Measurements from ENCODE around the gene TWF2. TPM values are rescaled to one million over a fixed set of nuclear protein-coding genes. Genes with fewer than 3 reads are reported as not detected.
A peak's percentile ranks its signal among the peaks of the same experiment; 100 is the strongest.

The TWF2 gene
- total and polyA plus RNA-seq, 2 of the 13 experiments (the other 11 are each of a cell fraction or from before 2014, with no cell fraction given), result 45.5 to 108 TPM

- TF ChIP-seq ZNF740 (CRISPR knock-in tag; IDR thresholded peaks at IDR 0.05), result peak; percentile 68; the same call in 1 of the 2 replicates
- TF ChIP-seq JUND (CRISPR knock-in tag; IDR thresholded peaks at IDR 0.05), result 0 out of 2 replicates have a peak, but pooled peaks have one; percentile 42
- TF ChIP-seq, protein P1, sequence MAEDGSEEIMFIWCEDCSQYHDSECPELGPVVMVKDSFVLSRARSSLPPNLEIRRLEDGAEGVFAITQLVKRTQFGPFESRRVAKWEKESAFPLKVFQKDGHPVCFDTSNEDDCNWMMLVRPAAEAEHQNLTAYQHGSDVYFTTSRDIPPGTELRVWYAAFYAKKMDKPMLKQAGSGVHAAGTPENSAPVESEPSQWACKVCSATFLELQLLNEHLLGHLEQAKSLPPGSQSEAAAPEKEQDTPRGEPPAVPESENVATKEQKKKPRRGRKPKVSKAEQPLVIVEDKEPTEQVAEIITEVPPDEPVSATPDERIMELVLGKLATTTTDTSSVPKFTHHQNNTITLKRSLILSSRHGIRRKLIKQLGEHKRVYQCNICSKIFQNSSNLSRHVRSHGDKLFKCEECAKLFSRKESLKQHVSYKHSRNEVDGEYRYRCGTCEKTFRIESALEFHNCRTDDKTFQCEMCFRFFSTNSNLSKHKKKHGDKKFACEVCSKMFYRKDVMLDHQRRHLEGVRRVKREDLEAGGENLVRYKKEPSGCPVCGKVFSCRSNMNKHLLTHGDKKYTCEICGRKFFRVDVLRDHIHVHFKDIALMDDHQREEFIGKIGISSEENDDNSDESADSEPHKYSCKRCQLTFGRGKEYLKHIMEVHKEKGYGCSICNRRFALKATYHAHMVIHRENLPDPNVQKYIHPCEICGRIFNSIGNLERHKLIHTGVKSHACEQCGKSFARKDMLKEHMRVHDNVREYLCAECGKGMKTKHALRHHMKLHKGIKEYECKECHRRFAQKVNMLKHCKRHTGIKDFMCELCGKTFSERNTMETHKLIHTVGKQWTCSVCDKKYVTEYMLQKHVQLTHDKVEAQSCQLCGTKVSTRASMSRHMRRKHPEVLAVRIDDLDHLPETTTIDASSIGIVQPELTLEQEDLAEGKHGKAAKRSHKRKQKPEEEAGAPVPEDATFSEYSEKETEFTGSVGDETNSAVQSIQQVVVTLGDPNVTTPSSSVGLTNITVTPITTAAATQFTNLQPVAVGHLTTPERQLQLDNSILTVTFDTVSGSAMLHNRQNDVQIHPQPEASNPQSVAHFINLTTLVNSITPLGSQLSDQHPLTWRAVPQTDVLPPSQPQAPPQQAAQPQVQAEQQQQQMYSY (CRISPR knock-in tag; IDR thresholded peaks at IDR 0.05), result peak; percentile 50; the same call in 1 of the 2 replicates
- 0 out of 2 replicates have a peak, but pooled peaks have one; percentile 17 for TF ChIP-seq FOXA3 (CRISPR knock-in tag; IDR thresholded peaks at IDR 0.05)
- TF ChIP-seq NR2F6 (IDR thresholded peaks at IDR 0.05), result peak; percentile 66
- TF ChIP-seq NR2F6 (CRISPR knock-in tag; IDR thresholded peaks at IDR 0.05), result peak; percentile 31; the same call in 1 of the 2 replicates
- TF ChIP-seq RXRB (CRISPR knock-in tag; IDR thresholded peaks at IDR 0.05; ENCODE audit: borderline replicate concordance), result peak; percentile 53
- TF ChIP-seq ZMYM2 (CRISPR knock-in tag; IDR thresholded peaks at IDR 0.05), result no peak
Measured at GRCh38 chr3:52236424-52236886, 2.5 kb downstream of the TWF2 start (continued).
